ENCODE data around the gene EPHB1. TPM values are rescaled to one million over a fixed set of nuclear protein-coding genes. Genes with fewer than 3 reads are reported as not detected.

The EPHB1 gene
- total RNA-seq, 1 experiment from 2014 or later = 7.0 TPM

DNA sequence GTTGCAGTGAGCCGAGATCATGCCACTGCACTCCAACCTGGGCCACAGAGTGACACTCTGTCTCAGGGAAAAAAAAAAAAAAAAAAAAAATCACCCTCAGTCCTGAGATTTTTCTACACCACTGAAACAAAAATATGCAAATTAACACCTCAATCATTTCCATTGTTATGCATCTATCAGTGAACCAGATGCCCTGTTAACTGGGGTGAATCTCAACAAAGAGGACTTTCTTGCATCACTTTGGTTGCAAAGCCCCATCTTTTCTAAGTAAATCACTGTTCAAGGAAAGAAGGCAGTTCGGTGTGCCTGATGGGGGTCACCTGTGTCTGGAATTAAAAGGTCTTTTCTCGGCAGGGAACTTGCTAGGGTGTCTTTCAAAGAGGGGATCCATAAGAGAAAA, 421.6 kb downstream of the EPHB1 start:
- TF ChIP-seq ZBTB21 (CRISPR knock-in tag; IDR thresholded peaks at IDR 0.05; ENCODE audit: borderline replicate concordance) = no peak
- no peak for TF ChIP-seq NFE2L1 (CRISPR knock-in tag; IDR thresholded peaks at IDR 0.05)
- TF ChIP-seq, protein P1, sequence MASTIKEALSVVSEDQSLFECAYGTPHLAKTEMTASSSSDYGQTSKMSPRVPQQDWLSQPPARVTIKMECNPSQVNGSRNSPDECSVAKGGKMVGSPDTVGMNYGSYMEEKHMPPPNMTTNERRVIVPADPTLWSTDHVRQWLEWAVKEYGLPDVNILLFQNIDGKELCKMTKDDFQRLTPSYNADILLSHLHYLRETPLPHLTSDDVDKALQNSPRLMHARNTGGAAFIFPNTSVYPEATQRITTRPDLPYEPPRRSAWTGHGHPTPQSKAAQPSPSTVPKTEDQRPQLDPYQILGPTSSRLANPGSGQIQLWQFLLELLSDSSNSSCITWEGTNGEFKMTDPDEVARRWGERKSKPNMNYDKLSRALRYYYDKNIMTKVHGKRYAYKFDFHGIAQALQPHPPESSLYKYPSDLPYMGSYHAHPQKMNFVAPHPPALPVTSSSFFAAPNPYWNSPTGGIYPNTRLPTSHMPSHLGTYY (CRISPR knock-in tag; IDR thresholded peaks at IDR 0.05) = no peak
- TF ChIP-seq SOX15 (CRISPR knock-in tag; IDR thresholded peaks at IDR 0.05) = no peak
- TF ChIP-seq NFYB (CRISPR knock-in tag; conservative IDR thresholded peaks at IDR 0.05; ENCODE audit: low read depth) = no peak
- TF ChIP-seq MYBL2 (CRISPR knock-in tag; IDR thresholded peaks at IDR 0.05) = no peak
- no peak for TF ChIP-seq EMX1 (CRISPR knock-in tag; IDR thresholded peaks at IDR 0.05)
- TF ChIP-seq, protein P2, sequence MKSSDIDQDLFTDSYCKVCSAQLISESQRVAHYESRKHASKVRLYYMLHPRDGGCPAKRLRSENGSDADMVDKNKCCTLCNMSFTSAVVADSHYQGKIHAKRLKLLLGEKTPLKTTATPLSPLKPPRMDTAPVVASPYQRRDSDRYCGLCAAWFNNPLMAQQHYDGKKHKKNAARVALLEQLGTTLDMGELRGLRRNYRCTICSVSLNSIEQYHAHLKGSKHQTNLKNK (CRISPR knock-in tag; IDR thresholded peaks at IDR 0.05) = no peak
- TF ChIP-seq, protein P3, sequence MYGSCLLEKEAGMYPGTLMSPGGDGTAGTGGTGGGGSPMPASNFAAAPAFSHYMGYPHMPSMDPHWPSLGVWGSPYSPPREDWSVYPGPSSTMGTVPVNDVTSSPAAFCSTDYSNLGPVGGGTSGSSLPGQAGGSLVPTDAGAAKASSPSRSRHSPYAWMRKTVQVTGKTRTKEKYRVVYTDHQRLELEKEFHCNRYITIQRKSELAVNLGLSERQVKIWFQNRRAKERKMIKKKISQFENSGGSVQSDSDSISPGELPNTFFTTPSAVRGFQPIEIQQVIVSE (CRISPR knock-in tag; IDR thresholded peaks at IDR 0.05; ENCODE audit: borderline replicate concordance) = no peak
- TF ChIP-seq, protein P4, sequence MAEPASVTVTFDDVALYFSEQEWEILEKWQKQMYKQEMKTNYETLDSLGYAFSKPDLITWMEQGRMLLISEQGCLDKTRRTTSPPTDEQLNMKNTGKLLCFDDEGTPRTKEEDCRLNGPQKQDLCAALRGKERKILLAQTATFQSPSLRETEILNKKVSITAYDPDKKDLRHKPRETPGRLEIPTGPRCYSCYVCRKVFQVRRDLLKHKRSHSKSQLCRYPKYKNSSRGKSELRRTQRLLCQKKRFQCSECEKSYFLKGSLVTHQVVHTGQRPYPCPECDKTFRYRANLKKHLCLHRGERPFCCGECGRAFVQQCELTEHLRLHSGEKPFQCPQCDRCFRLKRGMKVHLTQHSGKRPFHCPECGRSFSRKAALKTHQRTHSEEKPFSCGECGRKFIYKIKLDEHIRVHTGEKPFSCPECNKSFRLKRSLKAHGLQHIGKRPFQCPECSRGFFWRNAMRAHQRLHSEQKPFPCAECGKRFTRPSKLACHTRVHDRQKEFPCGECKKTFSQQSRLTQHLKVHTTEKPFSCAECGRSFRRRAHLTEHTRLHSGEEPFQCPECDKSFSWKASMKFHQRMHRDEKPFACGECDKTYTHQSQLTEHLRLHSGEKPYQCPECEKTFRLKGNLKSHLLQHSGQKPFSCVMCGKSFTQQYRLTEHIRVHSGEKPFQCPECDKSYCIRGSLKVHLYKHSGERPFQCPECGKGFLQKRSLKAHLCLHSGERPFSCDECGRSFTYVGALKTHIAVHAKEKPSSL (CRISPR knock-in tag; conservative IDR thresholded peaks at IDR 0.05) = no peak
- TF ChIP-seq FOXP1 (CRISPR knock-in tag; IDR thresholded peaks at IDR 0.05; ENCODE audit: borderline replicate concordance) = no peak
- no peak for TF ChIP-seq TCF7 (CRISPR knock-in tag; IDR thresholded peaks at IDR 0.05; ENCODE audit: low read depth)
- no peak for TF ChIP-seq SMAD4 (CRISPR knock-in tag; IDR thresholded peaks at IDR 0.05)
- no peak for TF ChIP-seq SMAD3 (CRISPR knock-in tag; IDR thresholded peaks at IDR 0.05; ENCODE audit: borderline replicate concordance)
- TF ChIP-seq ETV6 (CRISPR knock-in tag; IDR thresholded peaks at IDR 0.05) = no peak
- TF ChIP-seq ZNF263 (CRISPR knock-in tag; IDR thresholded peaks at IDR 0.05; ENCODE audit: low read depth) = no peak
- TF ChIP-seq, protein P5, sequence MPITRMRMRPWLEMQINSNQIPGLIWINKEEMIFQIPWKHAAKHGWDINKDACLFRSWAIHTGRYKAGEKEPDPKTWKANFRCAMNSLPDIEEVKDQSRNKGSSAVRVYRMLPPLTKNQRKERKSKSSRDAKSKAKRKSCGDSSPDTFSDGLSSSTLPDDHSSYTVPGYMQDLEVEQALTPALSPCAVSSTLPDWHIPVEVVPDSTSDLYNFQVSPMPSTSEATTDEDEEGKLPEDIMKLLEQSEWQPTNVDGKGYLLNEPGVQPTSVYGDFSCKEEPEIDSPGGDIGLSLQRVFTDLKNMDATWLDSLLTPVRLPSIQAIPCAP (CRISPR knock-in tag; IDR thresholded peaks at IDR 0.05) = no peak
- peak; percentile 20; the same call in 1 of the 2 replicates for ATAC-seq

DNA sequence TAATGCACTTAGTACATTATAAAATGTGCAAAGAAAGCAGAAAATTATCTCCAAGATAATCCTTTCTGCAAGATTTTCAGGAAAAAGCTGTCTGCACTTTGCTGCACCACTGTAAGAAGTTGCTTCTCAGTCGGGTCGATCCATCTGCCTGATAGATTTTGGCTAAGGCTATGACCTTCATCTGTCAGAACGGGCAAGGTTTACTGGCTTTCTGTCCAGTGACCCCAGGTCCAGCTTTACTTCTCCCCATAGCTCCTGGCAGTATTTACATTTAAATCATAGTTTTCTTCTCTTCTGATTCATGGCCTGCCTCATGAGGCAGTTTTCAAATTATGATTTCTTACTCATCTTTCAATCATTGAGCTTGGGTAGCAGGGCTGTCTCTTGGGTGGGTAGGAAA, 422.7 kb downstream of the EPHB1 start:
- no peaks in the 10 kb centered on the region for H3K9me3 Mint-ChIP-seq
- no peaks in the 10 kb centered on the region for H3K27me3 Mint-ChIP-seq (ENCODE audit: low read depth)
- no peak overlapping the region for H3K4me3 Mint-ChIP-seq
- H3K27ac Mint-ChIP-seq = 0 out of 2 replicates have a peak overlapping the region, but pooled peaks have one; percentile 73
- DNase-seq (ENCODE audit: low spot score) (no peak), ATAC-seq (no peak)
- H3K4me1 Mint-ChIP-seq = peaks cover 66% of the 10 kb centered on the region
- no peaks in the 10 kb centered on the region for H3K36me3 Mint-ChIP-seq
- ChIA-PET CTCF (no interaction called here), POLR2A (no interaction called here)
- no peak for TF ChIP-seq JUN (CRISPR knock-in tag; IDR thresholded peaks at IDR 0.05)
- TF ChIP-seq MYBL2 (CRISPR knock-in tag; IDR thresholded peaks at IDR 0.05) = no peak
- TF ChIP-seq, protein P6, sequence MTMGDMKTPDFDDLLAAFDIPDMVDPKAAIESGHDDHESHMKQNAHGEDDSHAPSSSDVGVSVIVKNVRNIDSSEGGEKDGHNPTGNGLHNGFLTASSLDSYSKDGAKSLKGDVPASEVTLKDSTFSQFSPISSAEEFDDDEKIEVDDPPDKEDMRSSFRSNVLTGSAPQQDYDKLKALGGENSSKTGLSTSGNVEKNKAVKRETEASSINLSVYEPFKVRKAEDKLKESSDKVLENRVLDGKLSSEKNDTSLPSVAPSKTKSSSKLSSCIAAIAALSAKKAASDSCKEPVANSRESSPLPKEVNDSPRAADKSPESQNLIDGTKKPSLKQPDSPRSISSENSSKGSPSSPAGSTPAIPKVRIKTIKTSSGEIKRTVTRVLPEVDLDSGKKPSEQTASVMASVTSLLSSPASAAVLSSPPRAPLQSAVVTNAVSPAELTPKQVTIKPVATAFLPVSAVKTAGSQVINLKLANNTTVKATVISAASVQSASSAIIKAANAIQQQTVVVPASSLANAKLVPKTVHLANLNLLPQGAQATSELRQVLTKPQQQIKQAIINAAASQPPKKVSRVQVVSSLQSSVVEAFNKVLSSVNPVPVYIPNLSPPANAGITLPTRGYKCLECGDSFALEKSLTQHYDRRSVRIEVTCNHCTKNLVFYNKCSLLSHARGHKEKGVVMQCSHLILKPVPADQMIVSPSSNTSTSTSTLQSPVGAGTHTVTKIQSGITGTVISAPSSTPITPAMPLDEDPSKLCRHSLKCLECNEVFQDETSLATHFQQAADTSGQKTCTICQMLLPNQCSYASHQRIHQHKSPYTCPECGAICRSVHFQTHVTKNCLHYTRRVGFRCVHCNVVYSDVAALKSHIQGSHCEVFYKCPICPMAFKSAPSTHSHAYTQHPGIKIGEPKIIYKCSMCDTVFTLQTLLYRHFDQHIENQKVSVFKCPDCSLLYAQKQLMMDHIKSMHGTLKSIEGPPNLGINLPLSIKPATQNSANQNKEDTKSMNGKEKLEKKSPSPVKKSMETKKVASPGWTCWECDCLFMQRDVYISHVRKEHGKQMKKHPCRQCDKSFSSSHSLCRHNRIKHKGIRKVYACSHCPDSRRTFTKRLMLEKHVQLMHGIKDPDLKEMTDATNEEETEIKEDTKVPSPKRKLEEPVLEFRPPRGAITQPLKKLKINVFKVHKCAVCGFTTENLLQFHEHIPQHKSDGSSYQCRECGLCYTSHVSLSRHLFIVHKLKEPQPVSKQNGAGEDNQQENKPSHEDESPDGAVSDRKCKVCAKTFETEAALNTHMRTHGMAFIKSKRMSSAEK (CRISPR knock-in tag; IDR thresholded peaks at IDR 0.05; ENCODE audit: borderline replicate concordance) = no peak
- TF ChIP-seq, protein P7, sequence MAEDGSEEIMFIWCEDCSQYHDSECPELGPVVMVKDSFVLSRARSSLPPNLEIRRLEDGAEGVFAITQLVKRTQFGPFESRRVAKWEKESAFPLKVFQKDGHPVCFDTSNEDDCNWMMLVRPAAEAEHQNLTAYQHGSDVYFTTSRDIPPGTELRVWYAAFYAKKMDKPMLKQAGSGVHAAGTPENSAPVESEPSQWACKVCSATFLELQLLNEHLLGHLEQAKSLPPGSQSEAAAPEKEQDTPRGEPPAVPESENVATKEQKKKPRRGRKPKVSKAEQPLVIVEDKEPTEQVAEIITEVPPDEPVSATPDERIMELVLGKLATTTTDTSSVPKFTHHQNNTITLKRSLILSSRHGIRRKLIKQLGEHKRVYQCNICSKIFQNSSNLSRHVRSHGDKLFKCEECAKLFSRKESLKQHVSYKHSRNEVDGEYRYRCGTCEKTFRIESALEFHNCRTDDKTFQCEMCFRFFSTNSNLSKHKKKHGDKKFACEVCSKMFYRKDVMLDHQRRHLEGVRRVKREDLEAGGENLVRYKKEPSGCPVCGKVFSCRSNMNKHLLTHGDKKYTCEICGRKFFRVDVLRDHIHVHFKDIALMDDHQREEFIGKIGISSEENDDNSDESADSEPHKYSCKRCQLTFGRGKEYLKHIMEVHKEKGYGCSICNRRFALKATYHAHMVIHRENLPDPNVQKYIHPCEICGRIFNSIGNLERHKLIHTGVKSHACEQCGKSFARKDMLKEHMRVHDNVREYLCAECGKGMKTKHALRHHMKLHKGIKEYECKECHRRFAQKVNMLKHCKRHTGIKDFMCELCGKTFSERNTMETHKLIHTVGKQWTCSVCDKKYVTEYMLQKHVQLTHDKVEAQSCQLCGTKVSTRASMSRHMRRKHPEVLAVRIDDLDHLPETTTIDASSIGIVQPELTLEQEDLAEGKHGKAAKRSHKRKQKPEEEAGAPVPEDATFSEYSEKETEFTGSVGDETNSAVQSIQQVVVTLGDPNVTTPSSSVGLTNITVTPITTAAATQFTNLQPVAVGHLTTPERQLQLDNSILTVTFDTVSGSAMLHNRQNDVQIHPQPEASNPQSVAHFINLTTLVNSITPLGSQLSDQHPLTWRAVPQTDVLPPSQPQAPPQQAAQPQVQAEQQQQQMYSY (CRISPR knock-in tag; IDR thresholded peaks at IDR 0.05) = no peak
- no peak for TF ChIP-seq ZBTB21 (CRISPR knock-in tag; IDR thresholded peaks at IDR 0.05; ENCODE audit: borderline replicate concordance)
- TF ChIP-seq EMX1 (CRISPR knock-in tag; IDR thresholded peaks at IDR 0.05) = no peak

More for the DNA sequence above, 421.6 kb downstream of the EPHB1 start:
- Mint-ChIP-seq H3K27ac (no peak overlapping the region), H3K4me3 (no peak overlapping the region), H3K9me3 (no peaks in the 10 kb centered on the region), H3K4me1 (peaks cover 66% of the 10 kb centered on the region), H3K27me3 (ENCODE audit: low read depth) (no peaks in the 10 kb centered on the region), H3K36me3 (no peaks in the 10 kb centered on the region)
- CTCF ChIA-PET = interaction anchor here (1.0 kb wide), 1 partner anchor 30 kb away, joined by 3 read pairs; no protein-coding TSS in a partner anchor
- POLR2A ChIA-PET = interaction anchor here (0.7 kb wide), 1 partner anchor 14 kb away, joined by 10 read pairs; no protein-coding TSS in a partner anchor
- DNase-seq (ENCODE audit: low spot score) = no peak
